ENCODE data around the gene PCDH11Y.
"Not testable (repeated sequence)": the region's sequence is repeated elsewhere in the genome, so short reads cannot be mapped to it uniquely, and the experiment has no call there.

The PCDH11Y gene, protein sequence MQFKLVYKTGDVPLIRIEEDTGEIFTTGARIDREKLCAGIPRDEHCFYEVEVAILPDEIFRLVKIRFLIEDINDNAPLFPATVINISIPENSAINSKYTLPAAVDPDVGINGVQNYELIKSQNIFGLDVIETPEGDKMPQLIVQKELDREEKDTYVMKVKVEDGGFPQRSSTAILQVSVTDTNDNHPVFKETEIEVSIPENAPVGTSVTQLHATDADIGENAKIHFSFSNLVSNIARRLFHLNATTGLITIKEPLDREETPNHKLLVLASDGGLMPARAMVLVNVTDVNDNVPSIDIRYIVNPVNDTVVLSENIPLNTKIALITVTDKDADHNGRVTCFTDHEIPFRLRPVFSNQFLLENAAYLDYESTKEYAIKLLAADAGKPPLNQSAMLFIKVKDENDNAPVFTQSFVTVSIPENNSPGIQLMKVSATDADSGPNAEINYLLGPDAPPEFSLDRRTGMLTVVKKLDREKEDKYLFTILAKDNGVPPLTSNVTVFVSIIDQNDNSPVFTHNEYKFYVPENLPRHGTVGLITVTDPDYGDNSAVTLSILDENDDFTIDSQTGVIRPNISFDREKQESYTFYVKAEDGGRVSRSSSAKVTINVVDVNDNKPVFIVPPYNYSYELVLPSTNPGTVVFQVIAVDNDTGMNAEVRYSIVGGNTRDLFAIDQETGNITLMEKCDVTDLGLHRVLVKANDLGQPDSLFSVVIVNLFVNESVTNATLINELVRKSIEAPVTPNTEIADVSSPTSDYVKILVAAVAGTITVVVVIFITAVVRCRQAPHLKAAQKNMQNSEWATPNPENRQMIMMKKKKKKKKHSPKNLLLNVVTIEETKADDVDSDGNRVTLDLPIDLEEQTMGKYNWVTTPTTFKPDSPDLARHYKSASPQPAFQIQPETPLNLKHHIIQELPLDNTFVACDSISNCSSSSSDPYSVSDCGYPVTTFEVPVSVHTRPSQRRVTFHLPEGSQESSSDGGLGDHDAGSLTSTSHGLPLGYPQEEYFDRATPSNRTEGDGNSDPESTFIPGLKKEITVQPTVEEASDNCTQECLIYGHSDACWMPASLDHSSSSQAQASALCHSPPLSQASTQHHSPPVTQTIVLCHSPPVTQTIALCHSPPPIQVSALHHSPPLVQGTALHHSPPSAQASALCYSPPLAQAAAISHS (N-terminal part only)

GRCh38 chrY:5000057-5000456 is at the start of gene PCDH11Y:
TSS of gene PCDH11Y (plus strand) at chrY:5000296. CDS start at chrY:5057100, 56,804 bp downstream.
- DNase-seq (ENCODE audit: low spot score): not testable (repeated sequence)

GRCh38 chrY:4967894-4968293 is 32.2 kb upstream of the PCDH11Y start:
- DNase-seq (ENCODE audit: low spot score): not testable (repeated sequence)

DNA sequence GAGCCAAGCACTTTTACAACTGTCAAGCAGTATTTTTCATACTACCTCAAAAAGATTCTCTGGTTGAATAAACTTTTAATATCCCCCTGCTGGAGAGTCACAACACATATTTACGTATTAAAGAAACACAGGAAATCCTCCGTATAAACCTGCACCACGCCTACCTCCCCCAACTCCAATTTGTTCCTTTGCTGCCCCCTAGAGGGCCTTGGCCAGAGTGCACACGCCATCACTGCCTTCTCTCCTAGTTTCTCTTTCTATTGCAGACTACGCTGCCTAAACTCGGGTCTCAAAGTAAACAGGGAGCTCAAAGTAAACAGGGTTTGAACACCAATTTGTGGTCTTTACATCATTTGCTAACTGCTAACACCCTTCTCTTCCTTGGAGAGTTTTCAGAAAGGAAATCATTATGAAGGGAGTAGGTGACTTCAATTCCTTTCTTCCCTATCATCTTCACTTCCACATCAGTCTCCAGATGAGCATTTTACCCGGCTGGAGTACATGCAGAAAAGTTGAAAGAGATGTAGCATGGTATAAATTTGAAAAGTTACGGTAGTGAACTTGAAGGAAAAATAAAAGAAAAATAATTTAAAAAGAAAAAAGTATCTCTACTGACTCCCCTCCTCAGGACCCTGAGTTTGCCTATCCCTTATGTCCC is 8.2 kb upstream of the PCDH11Y start:
- DNase-seq (ENCODE audit: low spot score): not testable (repeated sequence)

- not testable (repeated sequence) for DNase-seq (ENCODE audit: low spot score)
Observed at GRCh38 chrY:4994892-4995291, 5.2 kb upstream of the PCDH11Y start.

- not testable (repeated sequence) for DNase-seq (ENCODE audit: low spot score)
Observed at GRCh38 chrY:5002476-5003184, 2.5 kb downstream of the PCDH11Y start.

DNA sequence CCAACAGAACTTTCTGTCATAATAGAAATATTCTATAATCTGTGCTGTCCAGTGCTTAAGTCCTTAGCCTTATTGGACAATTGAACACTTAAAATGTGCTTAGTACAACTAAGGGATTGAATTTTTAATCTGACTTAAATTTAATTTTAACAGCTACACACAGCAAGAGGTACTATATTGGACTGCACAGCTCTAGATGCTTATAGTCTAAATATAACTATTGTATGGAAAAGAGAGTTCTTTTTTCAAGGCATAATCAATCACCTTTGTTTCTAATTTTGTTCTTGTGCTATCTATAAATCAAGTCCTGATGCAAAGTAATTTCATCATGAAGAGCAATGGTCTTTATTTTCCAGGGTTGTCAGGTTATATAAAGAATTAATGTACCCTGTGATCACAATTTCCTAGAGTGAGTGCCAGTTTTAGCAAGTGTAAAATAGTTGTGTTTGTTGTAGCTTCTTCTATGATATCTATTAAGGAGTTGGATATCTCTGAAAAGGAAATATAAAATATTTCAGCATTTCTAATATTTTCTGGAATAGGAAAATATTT is 39.0 kb downstream of the PCDH11Y start:
- not testable (repeated sequence) for DNase-seq (ENCODE audit: low spot score)

DNA sequence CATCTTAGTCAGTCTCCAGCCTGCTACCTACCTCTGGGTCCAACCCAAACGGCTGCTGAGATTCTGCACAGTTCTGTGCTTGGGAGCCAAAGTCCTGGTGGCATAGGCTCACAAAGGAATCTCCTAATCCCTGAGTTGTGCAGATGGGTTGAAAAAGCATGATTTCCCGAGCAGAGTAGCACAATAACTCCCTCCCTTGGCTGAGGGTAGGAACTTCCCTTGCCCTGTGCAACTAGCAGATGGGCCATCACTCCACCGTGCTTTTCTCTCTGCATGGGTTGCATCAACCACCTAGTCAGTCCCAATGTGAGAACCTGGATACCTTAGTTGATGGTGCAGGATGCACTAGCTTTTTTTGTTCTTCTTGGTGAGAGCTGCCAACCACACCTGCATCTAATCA is 82.9 kb downstream of the PCDH11Y start:
- DNase-seq (ENCODE audit: low spot score): not testable (repeated sequence)

- not testable (repeated sequence) for DNase-seq (ENCODE audit: low spot score)
Observed at GRCh38 chrY:5182998-5183397, 182.9 kb downstream of the PCDH11Y start.

DNA sequence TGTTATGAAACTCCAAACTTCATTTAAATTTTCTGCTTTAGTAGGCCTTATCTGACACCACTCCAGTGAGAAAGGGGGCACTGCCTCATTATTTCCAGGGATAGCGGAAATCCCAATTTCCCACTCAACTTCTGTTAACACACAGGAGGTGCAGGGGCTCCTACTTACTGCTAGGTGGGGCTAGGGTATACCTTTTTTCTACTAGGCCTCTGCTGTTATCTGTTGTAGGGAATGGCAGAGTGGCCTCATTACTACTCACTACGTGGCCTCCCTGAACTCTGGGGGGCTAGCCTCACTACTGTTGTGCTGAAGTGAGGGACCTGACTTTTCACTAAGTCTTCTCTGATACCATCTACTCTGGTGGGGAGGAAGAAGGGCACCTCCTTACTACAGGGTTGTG is 215.0 kb downstream of the PCDH11Y start:
- not testable (repeated sequence) for DNase-seq (ENCODE audit: low spot score)

- DNase-seq (ENCODE audit: low spot score): not testable (repeated sequence)
Observed at GRCh38 chrY:5324931-5325330, 324.8 kb downstream of the PCDH11Y start.

- not testable (repeated sequence) for DNase-seq (ENCODE audit: low spot score)
Observed at GRCh38 chrY:5342220-5342619, 342.1 kb downstream of the PCDH11Y start.

- not testable (repeated sequence) for DNase-seq (ENCODE audit: low spot score)
Observed at GRCh38 chrY:5543705-5544104, 543.6 kb downstream of the PCDH11Y start.

DNA sequence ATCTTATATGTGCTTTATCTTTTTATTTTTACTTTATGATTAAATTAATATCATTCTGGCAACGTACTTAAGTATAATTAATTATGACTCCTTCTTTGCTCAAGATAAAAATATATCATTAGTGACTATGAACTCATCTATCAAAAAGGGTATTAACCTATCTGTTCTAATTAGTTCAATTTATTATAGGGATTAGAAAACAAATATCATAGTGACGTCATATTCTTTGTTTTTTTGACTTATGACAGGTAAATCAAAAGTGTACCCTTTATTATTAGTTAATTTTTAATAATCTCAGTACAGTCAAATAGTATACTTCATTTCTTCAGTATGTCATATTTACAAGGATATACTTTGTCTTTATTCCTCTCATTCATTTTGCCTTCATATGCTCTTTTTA is 638.5 kb downstream of the PCDH11Y start:
- not testable (repeated sequence) for DNase-seq (ENCODE audit: low spot score)

GRCh38 chrY:5679265-5679664 is 679.2 kb downstream of the PCDH11Y start:
- DNase-seq (ENCODE audit: low spot score): not testable (repeated sequence)

DNA sequence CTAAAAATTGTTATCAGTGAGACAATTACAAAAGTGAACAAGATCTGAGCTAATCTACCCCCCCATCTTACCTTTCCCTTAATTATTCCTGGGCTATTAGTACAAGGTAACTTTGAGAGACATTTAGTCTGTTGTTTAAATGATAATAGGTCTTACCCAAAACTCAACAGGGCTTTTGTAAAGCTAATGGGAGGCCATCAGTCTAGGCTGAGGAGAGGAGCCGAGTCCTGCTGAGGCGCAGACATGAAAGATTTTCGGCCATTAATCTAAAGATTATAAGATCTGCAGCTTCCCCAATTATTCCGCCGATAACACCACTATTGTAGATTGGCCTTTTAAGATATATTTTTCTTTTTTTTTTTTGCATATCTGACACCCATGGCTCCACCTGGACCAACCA is 708.6 kb downstream of the PCDH11Y start:
- not testable (repeated sequence) for DNase-seq (ENCODE audit: low spot score)

GRCh38 chrY:5709788-5710381 is 709.8 kb downstream of the PCDH11Y start:
- not testable (repeated sequence) for DNase-seq (ENCODE audit: low spot score)

- DNase-seq (ENCODE audit: low spot score): not testable (repeated sequence)
Observed at GRCh38 chrY:5761403-5761802, 761.3 kb downstream of the PCDH11Y start.

DNA sequence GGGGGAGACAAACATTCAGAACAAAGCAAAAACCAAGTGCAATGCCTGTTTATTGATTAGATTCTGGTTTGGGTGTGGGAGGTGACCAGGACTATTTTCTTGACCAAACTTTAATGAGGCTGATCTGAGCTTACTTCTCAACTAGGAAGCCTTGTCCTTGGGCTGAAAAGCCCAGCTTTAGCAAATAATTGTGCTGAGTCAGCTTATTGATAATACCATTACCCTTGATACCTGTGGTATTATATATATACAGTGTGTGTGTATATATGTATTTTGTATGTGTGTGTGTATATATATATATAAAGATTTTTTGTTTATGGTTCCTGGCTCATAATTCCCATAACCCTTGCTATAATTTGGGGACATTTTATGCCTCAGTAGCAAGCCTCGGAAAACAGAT is 776.4 kb downstream of the PCDH11Y start:
- DNase-seq (ENCODE audit: low spot score): not testable (repeated sequence)

Data from HuH-7.5 (cell line).